EL (cell line): ENCODE results near the gene CES4A.
A peak's percentile ranks its signal among the peaks of the same experiment; 100 is the strongest.
"Not testable (repeated sequence)": the region's sequence is repeated elsewhere in the genome, so short reads cannot be mapped to it uniquely, and the experiment has no call there.

Source experiments
- DNase-seq: peaks from one replicate; pipeline ENCODE4 v3.0.0-alpha.2; 2016

CES4A gene

GRCh38 chr16:66958857-66959703 lies 29.3 kb upstream of the CES4A start:
- no peak for DNase-seq

DNA sequence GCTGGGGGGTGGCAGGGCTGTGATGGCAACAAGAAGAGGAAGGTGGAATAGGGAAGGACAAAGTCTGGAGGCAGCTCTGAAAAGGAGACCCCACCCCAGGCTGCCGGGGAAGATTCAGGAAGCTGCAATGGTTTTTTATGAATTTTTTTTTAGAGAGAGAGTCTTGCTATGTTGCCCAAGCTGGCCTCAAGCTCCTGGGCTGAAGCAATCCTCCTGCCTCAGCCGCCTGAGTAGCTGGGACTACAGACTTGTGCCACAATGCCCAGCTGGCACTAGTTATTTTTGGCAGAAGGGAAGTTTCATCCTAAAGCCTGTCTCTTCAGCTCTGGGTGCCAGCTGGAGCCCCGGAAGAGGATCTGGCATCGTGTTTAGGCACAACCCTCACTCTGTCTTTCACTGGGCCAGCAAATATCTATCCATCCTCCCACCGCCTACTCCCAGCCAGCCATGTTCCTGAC lies 28.7 kb upstream of the CES4A start:
- DNase-seq: no peak

GRCh38 chr16:66960270-66960669 lies 28.1 kb upstream of the CES4A start:
- no peak for DNase-seq

DNA sequence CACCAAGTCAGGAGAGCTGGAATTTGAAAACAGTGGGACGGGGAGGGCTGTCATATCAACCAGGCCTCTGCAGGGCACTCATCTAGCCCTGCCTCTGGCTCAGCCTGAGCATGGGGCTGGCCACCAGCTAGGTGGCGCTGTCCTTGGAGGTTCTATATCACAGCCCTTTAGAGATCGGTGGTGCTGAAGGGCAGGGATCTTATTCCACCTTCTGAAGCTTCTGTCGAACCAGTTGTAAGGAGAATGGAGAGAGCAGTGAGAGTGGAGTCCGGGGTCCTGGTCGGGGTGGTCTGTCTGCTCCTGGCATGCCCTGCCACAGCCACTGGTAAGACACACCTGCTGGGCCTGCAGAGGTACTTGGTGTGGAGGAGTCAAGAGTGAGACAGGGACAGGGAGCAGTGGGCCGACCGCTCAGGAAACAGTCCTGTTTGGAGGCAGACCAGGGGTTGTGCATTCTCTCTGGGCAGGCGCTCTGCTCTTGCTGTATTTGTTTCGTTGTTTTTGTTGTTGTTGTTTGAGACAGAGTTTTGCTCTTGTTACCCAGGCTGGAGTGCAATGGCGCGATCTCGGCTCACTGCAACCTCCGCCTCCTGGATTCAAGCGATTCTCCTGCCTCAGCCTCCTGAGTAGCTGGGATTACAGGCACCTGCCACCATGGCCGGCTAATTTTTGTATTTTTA lies 27.2 kb upstream of the CES4A start, which contains the start of gene CES3:
CES3 (plus strand) TSS at position 202 of the 680 bp plus-strand sequence; CDS start at position 244, 42 bp downstream.
- DNase-seq: peak; percentile 66

GRCh38 chr16:66961914-66962313 lies 26.5 kb upstream of the CES4A start:
- DNase-seq: no peak

GRCh38 chr16:66964049-66964448 lies 24.3 kb upstream of the CES4A start:
- DNase-seq: no peak

DNA sequence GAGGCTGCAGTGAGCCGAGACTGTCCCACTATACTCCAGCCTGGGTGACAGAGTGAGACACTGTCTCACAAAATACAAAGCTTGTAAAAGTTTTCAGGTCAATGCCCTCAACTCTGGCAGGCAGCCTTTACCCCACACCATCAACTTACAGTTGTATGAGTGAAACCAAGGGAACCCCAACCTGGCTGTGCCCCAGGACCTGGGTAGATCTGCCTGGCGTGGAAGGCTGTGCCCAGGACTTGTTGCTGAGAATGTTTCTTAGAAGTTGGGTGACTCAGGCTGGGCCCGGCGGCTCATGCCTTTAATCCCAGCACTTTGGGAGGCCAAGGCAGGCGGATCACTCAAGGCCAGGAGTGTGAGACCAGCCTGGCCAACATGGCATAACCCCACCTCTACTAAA lies 19.5 kb upstream of the CES4A start:
- DNase-seq: no peak

- DNase-seq: peak; percentile 80
Observed at GRCh38 chr16:66970775-66971720, 17.3 kb upstream of the CES4A start.

DNA sequence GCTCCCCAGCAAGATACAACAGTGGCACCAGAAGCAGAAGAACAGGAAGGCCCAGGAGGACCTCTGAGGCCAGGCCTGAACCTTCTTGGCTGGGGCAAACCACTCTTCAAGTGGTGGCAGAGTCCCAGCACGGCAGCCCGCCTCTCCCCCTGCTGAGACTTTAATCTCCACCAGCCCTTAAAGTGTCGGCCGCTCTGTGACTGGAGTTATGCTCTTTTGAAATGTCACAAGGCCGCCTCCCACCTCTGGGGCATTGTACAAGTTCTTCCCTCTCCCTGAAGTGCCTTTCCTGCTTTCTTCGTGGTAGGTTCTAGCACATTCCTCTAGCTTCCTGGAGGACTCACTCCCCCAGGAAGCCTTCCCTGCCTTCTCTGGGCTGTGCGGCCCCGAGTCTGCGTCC lies 15.4 kb upstream of the CES4A start:
- DNase-seq: no peak

DNA sequence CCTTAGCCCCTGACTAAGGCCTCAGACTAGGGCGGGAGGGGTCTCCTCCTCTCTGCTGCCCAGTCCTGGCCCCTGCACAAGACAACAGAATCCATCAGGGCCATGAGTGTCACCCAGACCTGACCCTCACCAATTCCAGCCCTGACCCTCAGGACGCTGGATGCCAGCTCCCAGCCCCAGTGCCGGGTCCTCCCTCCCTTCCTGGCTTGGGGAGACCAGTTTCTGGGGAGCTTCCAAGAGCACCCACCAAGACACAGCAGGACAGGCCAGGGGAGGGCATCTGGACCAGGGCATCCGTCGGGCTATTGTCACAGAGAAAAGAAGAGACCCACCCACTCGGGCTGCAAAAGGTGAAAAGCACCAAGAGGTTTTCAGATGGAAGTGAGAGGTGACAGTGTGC lies 14.7 kb upstream of the CES4A start:
- no peak for DNase-seq

- DNase-seq: not testable (repeated sequence)
Observed at GRCh38 chr16:66974156-66974931, 14.0 kb upstream of the CES4A start.

GRCh38 chr16:66974932-66975246 lies 13.5 kb upstream of the CES4A start:
- DNase-seq: not testable (repeated sequence)

- DNase-seq: no peak
Observed at GRCh38 chr16:66975302-66975893, 13.0 kb upstream of the CES4A start.

DNA sequence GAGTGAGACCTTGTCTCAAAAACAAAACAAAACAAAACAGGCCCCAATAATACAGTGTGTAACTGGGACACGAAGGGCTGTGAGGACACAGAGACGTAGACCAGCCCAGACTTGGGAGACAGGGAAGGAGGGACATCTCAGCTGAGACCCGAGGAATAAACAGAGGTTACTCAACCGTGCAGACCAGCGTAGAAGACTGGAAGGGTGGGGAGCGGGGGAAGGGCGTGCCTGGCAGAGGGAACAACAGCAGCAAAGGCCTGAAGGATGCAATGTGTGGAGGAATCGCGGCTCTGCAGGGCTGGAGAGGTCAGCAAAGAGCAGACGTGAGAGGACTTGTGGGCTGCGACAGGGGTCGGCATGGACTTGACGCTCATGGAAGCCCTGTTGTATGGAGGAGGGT lies 11.6 kb upstream of the CES4A start:
- DNase-seq: no peak

- DNase-seq: peak; percentile 81
Observed at GRCh38 chr16:66977341-66978113, 10.9 kb upstream of the CES4A start.

- no peak for DNase-seq
Observed at GRCh38 chr16:66979011-66979717, 9.2 kb upstream of the CES4A start.

DNA sequence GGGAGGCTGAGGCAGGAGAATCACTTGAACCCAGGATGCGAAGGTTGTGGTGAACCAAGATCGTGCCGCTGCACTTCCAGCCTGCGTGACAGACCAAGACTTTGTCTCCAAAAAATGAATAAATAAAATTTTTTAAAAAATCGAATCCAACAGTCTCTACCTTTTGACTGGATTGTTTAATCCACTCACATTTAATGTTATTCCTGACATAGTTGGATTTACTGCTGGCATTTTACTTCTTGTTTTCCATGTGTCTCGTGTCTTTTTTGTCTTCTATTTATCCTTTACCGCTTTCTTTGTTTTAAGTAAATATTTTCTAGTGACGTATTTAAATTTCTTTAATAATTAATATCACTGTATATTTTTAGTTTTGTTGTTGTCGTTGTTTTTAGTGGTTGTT lies 5.4 kb upstream of the CES4A start:
- no peak for DNase-seq

DNA sequence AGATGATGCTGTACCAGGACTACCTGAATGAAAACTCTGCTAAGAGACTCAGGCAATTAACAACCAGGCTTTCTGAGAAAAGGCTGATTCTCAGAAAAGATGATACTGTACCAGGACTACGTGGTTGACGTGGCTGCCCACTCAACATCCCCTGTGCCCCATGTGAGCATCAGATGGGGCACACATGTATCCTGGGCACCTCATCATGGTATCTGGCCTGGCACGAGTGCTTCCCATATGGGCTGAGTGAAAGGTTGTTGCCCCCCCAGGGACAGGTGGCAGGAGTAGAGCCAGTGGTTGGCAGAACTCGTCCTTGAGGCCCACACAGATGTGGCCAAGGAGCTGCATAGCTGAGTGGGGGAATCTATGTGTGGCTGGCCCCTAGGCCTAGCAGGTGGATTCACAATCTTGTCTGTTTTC lies 3.5 kb upstream of the CES4A start:
- DNase-seq: no peak

DNA sequence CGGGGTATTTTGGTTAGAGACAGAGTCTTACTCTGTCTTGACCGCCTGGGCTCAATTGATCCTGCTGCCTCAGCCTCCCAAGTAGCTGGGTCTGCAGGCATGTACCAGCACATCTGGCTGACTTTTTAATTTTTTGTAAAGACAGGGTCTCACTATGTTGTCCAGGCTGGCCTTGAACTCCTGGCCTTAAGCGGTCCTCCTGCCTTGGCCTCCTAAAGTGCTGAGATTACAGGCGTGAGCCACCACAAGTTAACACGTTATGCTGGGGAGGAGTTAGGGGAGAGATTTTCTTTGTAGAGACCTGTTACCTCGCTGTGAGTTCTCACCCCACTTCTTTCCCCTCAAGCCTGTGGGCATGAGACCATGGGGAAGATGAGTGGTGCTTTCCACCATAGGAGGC lies 1.8 kb upstream of the CES4A start:
- no peak for DNase-seq

DNA sequence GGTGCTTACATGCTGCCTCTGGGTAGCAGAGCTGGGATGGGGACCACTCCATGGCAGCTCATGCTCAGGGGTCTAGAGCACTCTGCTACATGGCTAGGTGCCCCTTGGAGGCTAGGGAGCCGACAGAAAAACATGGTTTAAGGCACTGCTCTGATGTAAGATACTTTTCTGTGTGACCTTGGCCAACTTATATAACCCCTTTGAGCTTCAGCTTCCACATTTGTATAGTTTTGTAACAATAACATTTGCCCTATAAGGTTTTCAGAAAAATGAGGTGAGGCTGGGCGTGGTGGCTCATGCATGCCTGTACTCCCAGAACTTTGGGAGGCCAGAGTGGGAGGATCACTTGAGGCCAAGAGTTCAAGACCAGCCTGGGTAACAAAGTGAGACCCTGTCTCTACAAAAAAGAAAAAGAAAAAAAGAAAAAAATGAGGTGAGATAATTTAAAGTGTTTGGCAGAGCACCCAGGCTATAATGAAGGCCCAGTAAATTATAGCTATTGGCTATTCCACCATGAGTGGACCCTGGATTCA lies 3.2 kb downstream of the CES4A start:
- no peak for DNase-seq
